Fibroblast of lung (primary cell): Measurements from ENCODE around the gene TRPV2.

Experiments used
- EZH2 ChIP-seq: IDR thresholded peaks from 2 replicates; pipeline ENCODE4 v1.5.1; 2012; ENCODE audit warnings: low read length, control low read depth, mild to moderate bottlenecking; ENCODE audit errors: missing control alignments
- TF ChIP-seq, protein P1 (sequence below), 2 donors: IDR thresholded peaks in 1 of 2; conservative IDR thresholded peaks in 1 of 2; 1 replicate in 1 of 2; 2 replicates in 1 of 2; pipeline ENCODE4 v1.5.1; 2011 to 2012; ENCODE audit warnings: low read length in 2 of 2, control low read depth in 1 of 2, inconsistent platforms in 1 of 2, low read depth in 1 of 2, mild to moderate bottlenecking in 1 of 2

GRCh38 chr17:16470265-16470664 lies 54.9 kb downstream of the TRPV2 start:
- TF ChIP-seq, protein P1, sequence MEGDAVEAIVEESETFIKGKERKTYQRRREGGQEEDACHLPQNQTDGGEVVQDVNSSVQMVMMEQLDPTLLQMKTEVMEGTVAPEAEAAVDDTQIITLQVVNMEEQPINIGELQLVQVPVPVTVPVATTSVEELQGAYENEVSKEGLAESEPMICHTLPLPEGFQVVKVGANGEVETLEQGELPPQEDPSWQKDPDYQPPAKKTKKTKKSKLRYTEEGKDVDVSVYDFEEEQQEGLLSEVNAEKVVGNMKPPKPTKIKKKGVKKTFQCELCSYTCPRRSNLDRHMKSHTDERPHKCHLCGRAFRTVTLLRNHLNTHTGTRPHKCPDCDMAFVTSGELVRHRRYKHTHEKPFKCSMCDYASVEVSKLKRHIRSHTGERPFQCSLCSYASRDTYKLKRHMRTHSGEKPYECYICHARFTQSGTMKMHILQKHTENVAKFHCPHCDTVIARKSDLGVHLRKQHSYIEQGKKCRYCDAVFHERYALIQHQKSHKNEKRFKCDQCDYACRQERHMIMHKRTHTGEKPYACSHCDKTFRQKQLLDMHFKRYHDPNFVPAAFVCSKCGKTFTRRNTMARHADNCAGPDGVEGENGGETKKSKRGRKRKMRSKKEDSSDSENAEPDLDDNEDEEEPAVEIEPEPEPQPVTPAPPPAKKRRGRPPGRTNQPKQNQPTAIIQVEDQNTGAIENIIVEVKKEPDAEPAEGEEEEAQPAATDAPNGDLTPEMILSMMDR (conservative IDR thresholded peaks at IDR 0.05 in 1 of 2, IDR thresholded peaks at IDR 0.05 in 1 of 2; ENCODE audit: low read depth in 1 of 2, low read length in 2 of 2): no peak
- TF ChIP-seq EZH2: no peak
